GM06990 (cell line): ENCODE data around the gene TNFAIP3.

Source experiments
- DNase-seq: peaks from one replicate; pipeline ENCODE4 v3.0.0-alpha.2; 2011; ENCODE audit not compliant: insufficient read length; ENCODE audit errors: extremely low read depth
- H3K27me3 ChIP-seq: replicated peaks from 2 replicates; pipeline ENCODE4 v1.6.0; 2011; ENCODE audit warnings: low read length; ENCODE audit not compliant: control insufficient read depth, insufficient read depth
- H3K36me3 ChIP-seq: 2 replicates; pipeline ENCODE4 v1.5.1; 2011; ENCODE audit warnings: low read length; ENCODE audit not compliant: control insufficient read depth, insufficient read depth
- H3K4me3 ChIP-seq: replicated peaks from 2 replicates; pipeline ENCODE4 v1.5.1; 2011; ENCODE audit warnings: low read depth, mild to moderate bottlenecking, control low read depth, low read length
- TF ChIP-seq, protein P1 (sequence below): IDR thresholded peaks from 2 replicates; pipeline ENCODE4 v1.5.1; 2011; ENCODE audit warnings: low read length, control low read depth, mild to moderate bottlenecking, inconsistent platforms; ENCODE audit not compliant: insufficient read depth, poor library complexity, severe bottlenecking

The TNFAIP3 gene

DNA sequence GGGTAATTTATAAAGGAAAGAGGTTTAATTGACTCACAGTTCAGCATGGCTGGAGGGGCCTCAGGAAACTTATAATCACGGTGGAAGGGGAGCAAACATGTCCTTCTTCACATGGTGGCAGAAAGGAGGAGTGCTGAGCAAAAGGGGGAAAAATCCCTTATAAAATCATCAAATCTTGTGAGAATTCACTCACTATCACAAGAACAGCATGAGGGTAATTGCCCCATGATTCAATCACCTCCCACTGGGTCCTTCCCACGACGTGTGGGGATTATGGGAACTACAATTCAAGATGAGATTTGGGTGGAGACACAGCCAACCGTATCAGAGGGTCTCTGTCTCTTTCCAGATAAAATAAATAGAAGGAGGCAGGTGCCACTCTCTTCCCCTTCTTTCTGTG lies 48.7 kb downstream of the TNFAIP3 start:
- no peak for DNase-seq
- TF ChIP-seq, protein P1, sequence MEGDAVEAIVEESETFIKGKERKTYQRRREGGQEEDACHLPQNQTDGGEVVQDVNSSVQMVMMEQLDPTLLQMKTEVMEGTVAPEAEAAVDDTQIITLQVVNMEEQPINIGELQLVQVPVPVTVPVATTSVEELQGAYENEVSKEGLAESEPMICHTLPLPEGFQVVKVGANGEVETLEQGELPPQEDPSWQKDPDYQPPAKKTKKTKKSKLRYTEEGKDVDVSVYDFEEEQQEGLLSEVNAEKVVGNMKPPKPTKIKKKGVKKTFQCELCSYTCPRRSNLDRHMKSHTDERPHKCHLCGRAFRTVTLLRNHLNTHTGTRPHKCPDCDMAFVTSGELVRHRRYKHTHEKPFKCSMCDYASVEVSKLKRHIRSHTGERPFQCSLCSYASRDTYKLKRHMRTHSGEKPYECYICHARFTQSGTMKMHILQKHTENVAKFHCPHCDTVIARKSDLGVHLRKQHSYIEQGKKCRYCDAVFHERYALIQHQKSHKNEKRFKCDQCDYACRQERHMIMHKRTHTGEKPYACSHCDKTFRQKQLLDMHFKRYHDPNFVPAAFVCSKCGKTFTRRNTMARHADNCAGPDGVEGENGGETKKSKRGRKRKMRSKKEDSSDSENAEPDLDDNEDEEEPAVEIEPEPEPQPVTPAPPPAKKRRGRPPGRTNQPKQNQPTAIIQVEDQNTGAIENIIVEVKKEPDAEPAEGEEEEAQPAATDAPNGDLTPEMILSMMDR: no peak
- Histone ChIP-seq H3K27me3 (no peaks in the 10 kb centered on the region), H3K4me3 (no peak overlapping the region), H3K36me3 (no peaks in the 10 kb centered on the region)

DNA sequence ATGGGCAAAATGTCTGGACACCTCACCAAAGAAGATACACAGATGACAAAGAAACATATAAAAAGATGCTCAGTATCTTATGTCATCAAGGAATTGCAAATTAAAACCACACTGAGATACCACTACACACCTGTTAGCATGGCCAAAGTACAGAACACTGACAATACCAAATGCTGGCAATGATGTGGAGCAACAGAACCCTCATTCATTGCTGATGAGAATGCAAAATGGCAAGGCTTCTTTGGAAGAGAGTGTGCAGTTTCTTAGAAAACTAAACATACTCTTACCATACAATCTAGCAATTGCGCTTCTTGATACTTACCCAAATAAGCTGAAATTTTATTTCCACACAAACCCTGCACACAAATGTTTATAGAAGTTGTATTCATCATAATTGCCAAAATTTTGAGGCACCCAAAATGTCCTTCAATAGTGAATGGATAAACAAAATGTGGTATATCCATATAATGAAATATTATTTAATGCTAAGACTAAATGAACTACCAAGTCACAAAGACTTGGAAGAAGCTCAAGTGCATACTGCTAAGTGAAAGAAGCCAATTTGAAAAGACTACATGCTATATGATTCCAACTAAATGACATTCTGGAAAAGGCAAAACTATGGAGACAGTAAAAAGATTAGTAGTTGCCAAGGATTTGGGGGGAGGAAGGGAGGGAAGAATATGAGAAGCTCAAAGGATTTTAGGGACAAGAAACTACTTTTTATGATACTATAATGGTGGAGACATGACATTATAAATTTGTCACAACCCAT lies 50.7 kb downstream of the TNFAIP3 start:
- DNase-seq: no peak
- Histone ChIP-seq H3K36me3 (no peaks in the 10 kb centered on the region), H3K4me3 (no peak overlapping the region), H3K27me3 (no peaks in the 10 kb centered on the region)
- TF ChIP-seq, protein P1: no peak

DNA sequence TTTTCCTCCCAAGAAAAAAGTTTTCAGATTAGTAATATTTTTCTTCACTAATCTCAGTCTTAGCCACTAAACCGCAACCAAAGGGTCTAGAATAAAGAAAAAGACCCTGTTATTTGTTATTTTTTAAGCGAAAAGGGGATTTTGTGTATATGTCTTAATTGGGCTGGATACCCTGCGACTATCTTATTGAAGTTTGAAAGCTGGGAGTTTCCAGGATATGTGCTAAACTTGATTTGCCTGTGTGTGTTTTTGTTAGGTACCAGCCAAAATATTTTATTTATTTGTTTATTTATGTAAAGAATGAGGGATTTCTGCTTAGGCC lies 52.4 kb downstream of the TNFAIP3 start:
- no peak overlapping the region for H3K4me3 ChIP-seq
- H3K36me3 ChIP-seq: no peaks in the 10 kb centered on the region
- DNase-seq: no peak
- H3K27me3 ChIP-seq: no peaks in the 10 kb centered on the region
- TF ChIP-seq, protein P1: no peak

- no peak for DNase-seq
- no peaks in the 10 kb centered on the region for H3K27me3 ChIP-seq
- no peak overlapping the region for H3K4me3 ChIP-seq
- TF ChIP-seq, protein P1: no peak
- H3K36me3 ChIP-seq: no peaks in the 10 kb centered on the region
Measured at GRCh38 chr6:137919837-137920730, 53.0 kb downstream of the TNFAIP3 start.

DNA sequence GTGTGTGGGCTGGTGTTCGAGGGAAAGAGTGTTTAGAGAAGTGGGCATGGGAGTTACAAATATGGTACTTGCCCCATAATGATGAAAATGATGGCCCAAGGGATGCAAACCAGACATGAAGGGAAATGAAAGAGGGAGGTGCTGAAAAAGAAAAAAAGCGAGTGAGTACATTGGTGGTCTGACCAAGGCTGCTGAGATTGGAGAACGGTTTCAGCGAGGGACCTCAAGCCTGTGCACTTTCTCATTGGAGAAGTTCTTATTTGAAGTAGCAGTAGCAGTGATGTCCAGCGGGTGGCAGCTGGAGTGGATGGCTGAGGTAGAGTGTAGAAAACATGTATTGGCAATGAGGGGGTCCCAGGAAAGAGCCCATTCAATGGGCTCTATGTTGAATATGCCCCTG lies 54.8 kb downstream of the TNFAIP3 start:
- H3K4me3 ChIP-seq: no peak overlapping the region
- TF ChIP-seq, protein P1: peak; percentile 39
- DNase-seq: no peak
- H3K36me3 ChIP-seq: no peaks in the 10 kb centered on the region
- no peaks in the 10 kb centered on the region for H3K27me3 ChIP-seq
